Stimulated activated CD8-positive, alpha-beta memory T cell treated with anti-CD3 and anti-CD28 coated beads, Interleukin-12 subunit alpha, Interleukin-12 subunit beta, amount 100 ng/mL, for 1 hour (primary cell): ENCODE data around the gene SMARCB1.

ENCODE experiments used
- DNase-seq: peaks from one replicate; pipeline ENCODE4 v3.0.0-alpha.2; 2020; ENCODE audit warnings: low read depth

SMARCB1 gene

GRCh38 chr22:23831781-23832180 lies 45.0 kb downstream of the SMARCB1 start:
- DNase-seq: no peak

- no peak for DNase-seq
These were observed 45.7 kb downstream of the SMARCB1 start for GRCh38 chr22:23832226-23833016.

DNA sequence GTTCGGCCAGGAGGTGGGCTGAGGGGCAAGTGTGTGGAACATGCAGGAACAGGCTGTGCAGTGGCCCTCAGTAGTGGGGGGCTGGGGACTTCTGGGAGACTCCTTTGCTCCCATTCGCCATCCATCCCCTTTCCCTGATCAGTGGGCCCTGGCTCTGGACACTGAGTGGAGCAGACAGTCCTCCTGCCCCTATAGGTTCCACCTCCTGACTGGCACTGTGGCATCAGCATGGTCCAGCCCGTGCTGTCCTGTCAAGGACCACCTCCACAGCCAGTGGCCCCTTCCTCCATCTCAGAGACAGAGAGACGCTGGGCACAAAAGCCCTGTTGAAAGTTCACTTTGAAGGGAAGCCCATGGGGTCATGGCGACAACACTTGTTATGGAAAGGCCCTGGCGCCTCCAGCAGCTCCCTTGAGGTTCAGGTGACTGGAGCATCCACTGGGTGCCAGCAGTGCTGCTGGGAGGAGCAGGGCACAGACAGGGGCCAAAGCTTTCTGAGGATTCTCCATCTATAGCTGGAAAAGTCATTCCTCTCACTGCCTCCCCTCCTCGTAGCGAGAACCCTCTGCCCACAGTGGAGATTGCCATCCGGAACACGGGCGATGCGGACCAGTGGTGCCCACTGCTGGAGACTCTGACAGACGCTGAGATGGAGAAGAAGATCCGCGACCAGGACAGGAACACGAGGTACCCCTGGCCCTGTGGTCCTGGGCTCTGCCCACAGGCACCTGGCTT lies 46.4 kb downstream of the SMARCB1 start:
- no peak for DNase-seq

DNA sequence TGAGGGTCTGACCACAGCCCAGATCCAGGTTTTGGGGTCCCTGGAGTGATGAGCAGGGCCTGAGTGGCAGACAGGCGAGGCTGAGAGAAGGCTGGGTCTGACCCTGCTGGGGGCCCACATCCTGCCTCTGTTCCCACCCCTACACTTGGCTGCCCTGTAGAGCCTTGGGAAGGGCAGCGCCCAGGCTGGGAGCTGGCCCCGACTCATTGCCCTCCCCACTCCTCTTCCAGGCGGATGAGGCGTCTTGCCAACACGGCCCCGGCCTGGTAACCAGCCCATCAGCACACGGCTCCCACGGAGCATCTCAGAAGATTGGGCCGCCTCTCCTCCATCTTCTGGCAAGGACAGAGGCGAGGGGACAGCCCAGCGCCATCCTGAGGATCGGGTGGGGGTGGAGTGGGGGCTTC lies 47.1 kb downstream of the SMARCB1 start:
- no peak for DNase-seq

GRCh38 chr22:23834406-23834792 lies 47.6 kb downstream of the SMARCB1 start:
- no peak for DNase-seq

DNA sequence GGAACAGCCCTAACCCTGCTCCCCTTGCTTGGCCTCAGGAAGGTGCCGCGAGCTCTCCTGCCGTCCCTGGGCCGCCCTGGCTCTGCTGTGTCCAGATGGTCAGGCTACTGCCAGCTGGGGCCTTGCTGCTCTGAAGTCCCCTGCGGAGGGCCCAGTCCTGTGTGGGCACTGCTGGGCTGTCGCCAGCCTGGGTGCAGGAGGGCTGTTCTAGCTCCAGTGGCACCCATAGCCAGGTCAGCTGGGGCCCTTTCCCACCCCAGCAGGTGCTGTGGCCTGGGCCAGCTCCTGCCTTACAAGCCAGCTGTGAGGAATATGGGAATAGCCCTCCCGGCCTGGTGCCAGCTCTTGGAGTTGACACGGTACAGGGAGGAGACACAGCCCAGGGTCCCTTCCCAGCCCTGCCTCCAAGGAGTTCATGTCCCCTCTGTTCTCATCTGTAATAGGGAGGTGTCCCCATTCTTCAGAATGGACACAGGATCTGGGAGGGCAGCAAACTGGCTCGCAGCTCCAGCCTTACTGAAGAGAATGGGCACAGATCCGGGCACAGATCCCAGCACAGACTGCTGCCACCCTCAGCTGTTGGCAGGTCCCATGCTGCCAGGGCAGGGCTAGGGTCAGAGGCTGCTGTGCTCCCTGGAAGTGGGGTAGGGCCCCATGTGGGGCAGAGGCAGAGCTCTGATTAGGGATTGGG lies 48.2 kb downstream of the SMARCB1 start:
- DNase-seq: no peak

- DNase-seq: no peak
These were observed 48.8 kb downstream of the SMARCB1 start for GRCh38 chr22:23835484-23836144.

GRCh38 chr22:23836281-23836680 lies 49.5 kb downstream of the SMARCB1 start:
- DNase-seq: no peak

GRCh38 chr22:23836692-23837495 lies 50.1 kb downstream of the SMARCB1 start:
- no peak for DNase-seq

GRCh38 chr22:23837496-23837859 lies 50.7 kb downstream of the SMARCB1 start:
- no peak for DNase-seq

- DNase-seq: no peak
These were observed 51.3 kb downstream of the SMARCB1 start for GRCh38 chr22:23837911-23838680.

GRCh38 chr22:23838681-23839468 lies 52.1 kb downstream of the SMARCB1 start, which contains the start of gene DERL3:
DERL3 (minus strand) TSS chr22:23839006; CDS start chr22:23838987, 19 bp downstream.
- DNase-seq: peak; percentile 90

DNA sequence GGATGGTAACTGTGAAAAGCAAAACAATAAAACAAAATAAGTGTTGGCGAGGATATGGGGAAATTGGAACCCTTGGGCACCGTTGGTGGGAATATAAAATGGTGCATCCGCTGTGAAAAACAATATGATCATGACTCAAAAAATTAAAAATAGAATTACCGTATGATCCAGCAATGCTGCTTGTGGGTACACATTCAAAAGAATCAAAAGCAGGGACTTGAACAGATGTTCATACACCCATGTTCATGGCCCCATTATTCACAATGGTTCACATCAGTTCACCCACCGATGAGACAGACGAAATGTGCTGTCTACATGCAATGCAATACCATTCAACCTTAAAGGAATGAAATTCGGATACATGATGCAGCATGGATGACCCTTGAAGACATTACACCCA lies 53.3 kb downstream of the SMARCB1 start:
- DNase-seq: no peak

DNA sequence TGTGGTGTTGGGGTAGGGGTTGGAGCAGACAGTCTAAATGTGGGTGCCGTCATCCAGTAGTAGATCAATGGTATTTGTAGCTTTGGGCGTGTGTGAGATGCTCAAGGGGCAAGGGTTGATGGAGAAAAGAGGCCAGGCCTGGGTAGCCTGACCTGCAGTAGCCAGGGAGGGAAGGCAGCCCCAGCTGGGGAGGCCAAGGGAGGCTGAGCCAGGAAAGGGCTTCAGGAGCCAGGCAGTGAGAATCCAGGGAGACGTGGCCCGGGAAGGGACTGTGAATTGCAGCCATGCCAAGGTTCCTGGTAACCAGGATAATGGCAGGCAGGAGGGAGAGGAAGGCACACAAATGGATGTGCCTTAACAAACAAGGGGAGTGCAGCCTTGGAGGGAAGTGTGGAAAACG lies 54.5 kb downstream of the SMARCB1 start:
- DNase-seq: no peak

DNA sequence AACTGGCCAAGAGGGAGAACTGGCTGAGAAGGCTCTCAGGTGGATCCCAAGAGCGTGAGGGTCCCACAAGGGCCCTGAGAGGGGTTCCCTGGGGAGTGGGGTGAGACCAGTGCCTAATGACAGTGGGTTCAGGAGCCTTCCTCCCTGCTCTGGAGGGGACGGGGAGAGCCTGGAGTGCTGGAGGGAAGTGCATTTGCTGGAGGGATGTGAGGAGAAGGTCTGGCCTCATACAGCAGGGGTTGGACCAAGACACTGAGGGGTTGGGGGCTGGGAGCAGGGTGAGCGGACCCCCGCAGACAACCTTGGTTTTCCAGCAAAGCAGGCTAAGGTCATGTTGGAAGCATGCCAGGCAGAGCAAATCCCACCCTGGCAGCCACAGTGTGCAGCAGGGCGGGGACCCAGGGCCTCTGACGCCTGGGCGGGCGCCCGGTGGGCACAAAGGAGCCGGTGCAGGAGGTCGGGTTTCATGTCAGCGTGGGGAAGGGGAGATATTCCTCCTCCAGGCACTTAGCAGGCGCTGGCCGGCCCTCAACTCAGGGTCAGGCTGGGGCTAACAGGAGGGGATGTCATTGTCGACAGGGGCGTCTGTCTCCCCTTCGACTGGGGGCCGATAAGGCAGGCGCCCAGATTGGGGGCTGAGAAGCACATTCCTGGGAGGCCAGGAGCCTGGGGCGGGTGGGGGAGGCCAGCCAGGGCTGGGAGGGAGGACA lies 55.1 kb downstream of the SMARCB1 start:
- DNase-seq: no peak

- DNase-seq: no peak
These were observed 55.8 kb downstream of the SMARCB1 start for GRCh38 chr22:23842599-23842998.

GRCh38 chr22:23844739-23845202 lies 58.0 kb downstream of the SMARCB1 start:
- DNase-seq: no peak

DNA sequence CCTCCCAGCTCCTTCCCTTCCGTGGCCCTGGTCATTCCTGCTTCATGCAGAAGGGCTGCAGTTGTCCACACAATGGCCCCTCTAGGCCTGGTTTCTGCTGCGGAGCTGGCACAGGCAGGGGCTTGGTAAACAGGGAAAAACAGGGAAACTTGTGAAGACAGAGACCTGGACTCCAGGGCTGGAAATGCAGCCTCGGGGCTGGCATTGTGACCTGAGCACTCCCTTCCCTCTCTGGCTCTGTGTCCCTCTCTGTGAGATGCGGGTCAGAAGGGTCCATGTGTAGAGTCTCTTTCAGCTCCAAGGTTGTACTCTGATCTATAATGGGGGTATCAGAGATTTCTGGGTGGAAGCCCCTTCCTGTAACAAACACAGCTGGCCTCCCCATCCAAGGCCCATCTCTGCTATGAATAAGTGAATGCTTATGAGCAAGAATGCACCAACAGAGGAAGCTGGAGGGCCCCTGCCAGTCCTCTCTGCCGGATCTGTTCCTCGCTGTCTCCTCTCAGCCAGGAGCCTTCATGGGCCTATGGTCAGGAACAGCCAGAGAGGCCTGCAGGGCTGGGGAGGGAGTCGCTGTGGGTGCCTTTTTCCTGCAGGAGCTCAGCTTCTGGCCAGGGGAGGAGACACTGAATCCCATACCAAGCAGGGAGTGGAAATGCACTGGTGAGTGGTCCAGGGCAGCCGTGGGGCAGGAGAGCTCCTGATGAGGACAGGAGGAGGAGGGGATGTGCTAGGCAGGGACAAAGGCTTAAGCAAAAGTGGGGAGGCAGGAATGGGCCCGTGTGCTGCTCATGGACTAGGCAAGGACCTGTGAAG lies 58.7 kb downstream of the SMARCB1 start:
- no peak for DNase-seq
